Activated naive CD4-positive, alpha-beta T cell treated with anti-CD3 and anti-CD28 coated beads, Interleukin-2, amount 50 U/mL, for 16 hours (primary cell): Measurements from ENCODE around the gene OPHN1.
"Not testable (repeated sequence)": the region's sequence is repeated elsewhere in the genome, so short reads cannot be mapped to it uniquely, and the experiment has no call there.

Source experiments
- DNase-seq: peaks from one replicate; pipeline ENCODE4 v3.0.0-alpha.2; 2020

Gene OPHN1

GRCh38 chrX:68354879-68355628, 78.2 kb downstream of the OPHN1 start:
- DNase-seq, result no peak

- no peak for DNase-seq
These were observed 88.3 kb downstream of the OPHN1 start for GRCh38 chrX:68345025-68345424.

GRCh38 chrX:68343551-68343950, 89.7 kb downstream of the OPHN1 start:
- no peak for DNase-seq

- DNase-seq, result no peak
These were observed 101.0 kb downstream of the OPHN1 start for GRCh38 chrX:68332201-68332731.

GRCh38 chrX:68326841-68327240, 106.5 kb downstream of the OPHN1 start:
- not testable (repeated sequence) for DNase-seq

- no peak for DNase-seq
These were observed 125.5 kb downstream of the OPHN1 start for GRCh38 chrX:68307769-68308168.

GRCh38 chrX:68304602-68305001, 128.7 kb downstream of the OPHN1 start:
- no peak for DNase-seq

GRCh38 chrX:68299898-68300297, 133.4 kb downstream of the OPHN1 start:
- no peak for DNase-seq

GRCh38 chrX:68292471-68292870, 140.8 kb downstream of the OPHN1 start:
- no peak for DNase-seq

- DNase-seq, result no peak
These were observed 145.2 kb downstream of the OPHN1 start for GRCh38 chrX:68288127-68288526.

GRCh38 chrX:68287419-68287818, 145.9 kb downstream of the OPHN1 start:
- DNase-seq, result no peak

GRCh38 chrX:68286980-68287379, 146.3 kb downstream of the OPHN1 start:
- no peak for DNase-seq

- no peak for DNase-seq
These were observed 147.2 kb downstream of the OPHN1 start for GRCh38 chrX:68286076-68286475.

- no peak for DNase-seq
These were observed 148.9 kb downstream of the OPHN1 start for GRCh38 chrX:68284281-68284904.

- no peak for DNase-seq
These were observed 159.4 kb downstream of the OPHN1 start for GRCh38 chrX:68273887-68274286.

GRCh38 chrX:68264793-68265192, 168.5 kb downstream of the OPHN1 start:
- DNase-seq, result not testable (repeated sequence)

GRCh38 chrX:68261060-68261672, 172.1 kb downstream of the OPHN1 start:
- no peak for DNase-seq

GRCh38 chrX:68256990-68257389, 176.3 kb downstream of the OPHN1 start:
- no peak for DNase-seq

GRCh38 chrX:68254738-68255645, 178.3 kb downstream of the OPHN1 start:
- DNase-seq, result no peak

GRCh38 chrX:68252664-68253063, 180.6 kb downstream of the OPHN1 start:
- no peak for DNase-seq

GRCh38 chrX:68249903-68250302, 183.4 kb downstream of the OPHN1 start:
- DNase-seq, result no peak

- no peak for DNase-seq
These were observed 183.9 kb downstream of the OPHN1 start for GRCh38 chrX:68249401-68249831.

- DNase-seq, result no peak
These were observed 194.7 kb downstream of the OPHN1 start for GRCh38 chrX:68238568-68238967.
